HepG2 (cell line): Measurements from ENCODE around the gene ZSWIM8. TPM values are rescaled to one million over a fixed set of nuclear protein-coding genes. Genes with fewer than 3 reads are reported as not detected.

Experiments
- ATAC-seq: fragments of 200-7000 bp; cut with Tn5 transposase; 3 replicates; pipeline ENCODE4 v1.9.1; 2020; ENCODE audit warnings: mild to moderate bottlenecking, moderate library complexity
- BruUV-seq: library from RNA; stranded (reverse); fragments of 400-500 nt; replicated peaks from 2 replicates; lab custom pipeline; 2021; lab: Mats Ljungman, UMichigan
- CTCF ChIA-PET: fragments of 300-600 bp; formaldehyde crosslinking; extraction: SDS; loops from one replicate; lab custom pipeline; 2021; ENCODE audit warnings: low total read pairs, inconsistent platforms, low intra/inter-chr PET ratio; lab: Yijun Ruan, JAX
- POLR2A ChIA-PET: fragments of 350-600 bp; sonication (Branson Sonifier 250); formaldehyde crosslinking; loops from one replicate; lab custom pipeline; 2020; ENCODE audit warnings: antibody characterized with exemption, inconsistent platforms; lab: Yijun Ruan, JAX
- DNase-seq: peaks from one replicate; pipeline ENCODE4 v3.0.0-alpha.2; 2015; ENCODE audit warnings: low spot score
- FAIRE-seq: peaks from 3 replicates; lab custom pipeline; 2011; peaks lifted over from hg19 to GRCh38; lab: Jason Lieb, UNC
- H2AFZ ChIP-seq: one replicate; pipeline ENCODE4 v1.6.1; 2011; ENCODE audit warnings: low read length, inconsistent platforms
- H3K27ac ChIP-seq: fragments of 300-600 bp; 3 replicates; pipeline ENCODE4 v1.8.0; 2011; ENCODE audit warnings: mixed run types, mild to moderate bottlenecking, mixed read lengths, low read length, inconsistent platforms; ENCODE audit not compliant: insufficient read depth; ENCODE audit errors: extremely low read length
- H3K27me3 ChIP-seq, 2 experiments: fragments of 200-600 bp in 1 of 2; 2 replicates in 1 of 2; 3 replicates in 1 of 2; pipeline versions ENCODE4 v1.6.0 to v1.8.0; 2011; ENCODE audit warnings: low read length in 2 of 2, mild to moderate bottlenecking in 2 of 2, moderate library complexity in 2 of 2, inconsistent platforms in 1 of 2; ENCODE audit not compliant: insufficient read depth in 2 of 2, control insufficient read depth in 1 of 2
- H3K36me3 ChIP-seq, 2 experiments: fragments of 200-600 bp in 1 of 2; replicated peaks in 1 of 2; 2 replicates in 1 of 2; 3 replicates in 1 of 2; pipeline versions ENCODE4 v1.5.1 to v1.8.0; 2011; ENCODE audit warnings: low read length in 2 of 2, inconsistent platforms in 1 of 2; ENCODE audit not compliant: insufficient read depth in 2 of 2, control insufficient read depth in 1 of 2
- H3K4me1 ChIP-seq: 2 replicates; pipeline ENCODE4 v1.5.1; 2012; ENCODE audit warnings: low read length, inconsistent platforms; ENCODE audit not compliant: insufficient read depth
- H3K4me2 ChIP-seq: 2 replicates; pipeline ENCODE4 v1.6.0; 2011; ENCODE audit warnings: low read depth, low read length, inconsistent platforms
- H3K4me3 ChIP-seq, 3 experiments: fragments of 200-600 bp in 1 of 3; sonication (generic), shearing (Covaris generic) in 1 of 3; replicated peaks in 1 of 3; 2 replicates each; pipeline ENCODE4 v1.5.1; 2011 to 2016; ENCODE audit warnings: low read length in 3 of 3, inconsistent platforms in 2 of 3, low read depth in 2 of 3, mild to moderate bottlenecking in 2 of 3, control low read depth in 1 of 3, mixed read lengths in 1 of 3; ENCODE audit not compliant: insufficient read depth in 1 of 3
- H3K79me2 ChIP-seq: one replicate; pipeline ENCODE4 v1.6.1; 2011; ENCODE audit warnings: low read length, inconsistent platforms; ENCODE audit not compliant: insufficient read depth
- H3K9ac ChIP-seq: 2 replicates; pipeline ENCODE4 v1.6.0; 2011; ENCODE audit warnings: mild to moderate bottlenecking, low read depth, low read length, inconsistent platforms; ENCODE audit not compliant: insufficient read depth
- H3K9me3 ChIP-seq: 2 replicates; pipeline ENCODE4 v1.5.1; 2012; ENCODE audit warnings: mild to moderate bottlenecking, low read length
- H4K20me1 ChIP-seq: 2 replicates; pipeline ENCODE4 v1.6.0; 2011; ENCODE audit warnings: inconsistent platforms, mild to moderate bottlenecking, low read length, moderate library complexity; ENCODE audit not compliant: insufficient read depth
- CBX2 ChIP-seq, 2 experiments: fragments of 200-600 bp in 1 of 2; sonication (generic); formaldehyde crosslinking in 1 of 2; IDR thresholded peaks; 2 replicates each; pipeline versions ENCODE4 v1.7.0 to v1.8.1; 2018 to 2022; ENCODE audit warnings: low read depth in 2 of 2, low read length in 1 of 2, mild to moderate bottlenecking in 1 of 2, missing genetic modification reagents in 1 of 2
- NRL ChIP-seq: sonication (generic); formaldehyde crosslinking; IDR thresholded peaks from 2 replicates; pipeline ENCODE4 v1.5.0; 2020; ENCODE audit warnings: missing genetic modification reagents, mild to moderate bottlenecking, moderate library complexity, borderline replicate concordance
- POGZ ChIP-seq: sonication (generic); formaldehyde crosslinking; IDR thresholded peaks from 2 replicates; pipeline ENCODE4 v1.4.0; 2020; ENCODE audit warnings: mild to moderate bottlenecking, missing genetic modification reagents
- RBFOX2 ChIP-seq: fragments of 200-400 bp; formaldehyde crosslinking; IDR thresholded peaks from 2 replicates; pipeline ENCODE4 v1.6.1; 2017; ENCODE audit warnings: low read depth, mild to moderate bottlenecking, low read length
- RFX5 ChIP-seq: IDR thresholded peaks from 2 replicates; pipeline ENCODE4 v1.6.1; 2011; ENCODE audit warnings: low read depth, low read length, improper control_type of control experiment
- ZNF44 ChIP-seq: sonication (generic); formaldehyde crosslinking; IDR thresholded peaks from 2 replicates; pipeline ENCODE4 v1.5.1; 2020; ENCODE audit warnings: mild to moderate bottlenecking, missing genetic modification reagents
- ZNF747 ChIP-seq: sonication (generic); formaldehyde crosslinking; IDR thresholded peaks from 2 replicates; pipeline ENCODE4 v1.8.1; 2023; ENCODE audit warnings: missing genetic modification reagents, mild to moderate bottlenecking, borderline replicate concordance
- ZNF839 ChIP-seq: sonication (generic); formaldehyde crosslinking; IDR thresholded peaks from 2 replicates; pipeline ENCODE4 v1.4.0; 2020; ENCODE audit warnings: missing genetic modification reagents, mild to moderate bottlenecking, borderline replicate concordance
- WGBS: methylation state at CpG from one replicate; pipeline ENCODE4 v1.1.6; 2017; ENCODE audit warnings: low lambda C conversion rate; 5-methylcytosine and 5-hydroxymethylcytosine counted together
- in situ Hi-C: cut with HindIII; loops from 2 replicates; pipeline ENCODE4 v1.10.0; 2017; ENCODE audit warnings: low pct_unique_long_range_greater_than_20kb; ENCODE audit not compliant: extremely low pct_ligation_motif_present
- intact Hi-C: fragments of 100-400 bp; cut with micrococcal nuclease; formaldehyde crosslinking; loops from one replicate; pipeline ENCODE4 v1.10.0; 2022; ENCODE audit not compliant: unreplicated experiment
- polyA plus RNA-seq, 8 experiments: library from polyadenylated mRNA; depleted of rRNA in 3 of 8; stranded (reverse) in 7 of 8; unstranded in 1 of 8; fragments of >200 nt; fragmentation: Illumina TruSeq in 4 of 8; extraction: Trizol in 4 of 8; gene quantifications; 2 replicates each; pipeline versions ENCODE4 v1.2.1 to v1.2.3, GENCODE V29; 2011 to 2016; ENCODE audit warnings: low read depth in 4 of 8, missing spikeins in 1 of 8, mixed read lengths in 1 of 8; ENCODE audit not compliant: insufficient read depth in 1 of 8
- total RNA-seq, 5 experiments: library from RNA; depleted of rRNA; stranded (reverse); fragments of >200 nt; fragmentation: Illumina TruSeq; extraction: Trizol; gene quantifications; 2 replicates each; pipeline ENCODE4 v1.2.3, GENCODE V29; 2016; ENCODE audit warnings: low read depth in 1 of 5
- TF ChIP-seq, protein P1 (sequence below): sonication (generic); formaldehyde crosslinking; IDR thresholded peaks from 2 replicates; pipeline ENCODE4 v1.4.0; 2020; ENCODE audit warnings: low read depth, mild to moderate bottlenecking, missing genetic modification reagents
- TF ChIP-seq, protein P2 (sequence below): sonication (generic); formaldehyde crosslinking; IDR thresholded peaks from 2 replicates; pipeline ENCODE4 v1.5.0; 2020; ENCODE audit warnings: missing genetic modification reagents, mild to moderate bottlenecking, borderline replicate concordance
- TF ChIP-seq, protein P3 (sequence below): IDR thresholded peaks from 2 replicates; pipeline ENCODE4 v1.6.1; 2018; ENCODE audit warnings: missing genetic modification reagents
- TF ChIP-seq, protein P4 (sequence below), 2 experiments: sonication (generic) in 1 of 2; formaldehyde crosslinking in 1 of 2; IDR thresholded peaks; 2 replicates each; pipeline versions ENCODE4 v1.4.0 to v1.6.1; 2016 to 2020; ENCODE audit warnings: borderline replicate concordance in 1 of 2, low read depth in 1 of 2, mild to moderate bottlenecking in 1 of 2, missing genetic modification reagents in 1 of 2

The ZSWIM8 gene
- total and polyA plus RNA-seq, 2 of the 13 experiments (the other 11 are each of a cell fraction or from before 2014, with no cell fraction given) = 39.9 to 98.2 TPM

DNA sequence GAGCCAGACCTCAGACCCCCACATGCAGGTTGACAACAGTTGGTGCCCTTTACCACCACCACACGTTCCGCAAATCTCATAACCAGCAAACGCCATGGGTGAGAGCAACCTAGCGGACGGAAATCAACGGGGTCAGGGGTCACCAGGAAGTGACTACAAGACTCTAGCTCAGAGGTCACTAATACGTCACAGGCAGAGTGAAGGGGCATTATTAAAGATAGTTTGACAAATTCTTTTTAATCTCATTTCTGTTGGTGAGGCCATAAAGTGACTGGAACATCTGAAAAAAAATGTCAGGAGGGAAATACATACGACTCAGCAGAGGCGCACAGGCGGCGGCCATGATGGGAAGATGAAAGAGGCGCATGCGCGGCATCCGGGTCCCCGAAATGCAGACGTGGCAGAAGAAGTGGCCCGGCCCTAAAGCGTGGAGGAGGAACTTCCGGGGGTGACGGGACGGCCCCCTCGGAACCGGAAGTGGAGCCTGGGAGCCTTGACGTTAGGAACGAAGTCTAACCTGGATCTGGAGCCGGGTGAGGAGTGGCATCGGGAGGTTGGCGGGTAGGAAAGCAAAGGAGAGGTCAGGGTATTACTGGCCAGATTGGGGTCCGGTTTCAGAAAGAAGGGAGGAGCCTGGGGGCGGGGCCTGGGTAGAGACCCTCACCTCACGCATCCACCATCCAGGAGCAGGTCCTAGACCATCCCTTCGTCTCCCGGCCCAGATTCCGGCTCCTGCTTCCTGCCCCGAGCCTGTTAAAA lies 41.3 kb upstream of the ZSWIM8 start, which contains the start of gene SEC24C:
SEC24C (plus strand) TSS at position 468 of the 759 bp plus-strand sequence. CDS start 2,461 bp downstream, outside the sequence.
- Histone ChIP-seq H3K4me1 (peaks cover 40% of the 10 kb centered on the region), H3K4me2 (peak within 1 kb of the TSS; percentile 72), H2AFZ (peak within 1 kb of the TSS; percentile 72), H4K20me1 (no peaks in the 10 kb centered on the region), H3K79me2 (peaks cover 43% of the 10 kb centered on the region), H3K36me3 (peaks cover 3 to 18% of the 10 kb centered on the region in 2 experiments; a peak in 4 of 5 replicates), H3K4me3 (peak within 1 kb of the TSS; percentile 79 to 99 (median 98)), H3K27ac (peak within 1 kb of the TSS; percentile 92), H3K27me3 (no peaks in the 10 kb centered on the region; a peak in 1 of 5 replicates), H3K9me3 (no peaks in the 10 kb centered on the region), H3K9ac (peak within 1 kb of the TSS; percentile 96)
- BruUV-seq = no TSS peak
- CTCF ChIA-PET = no interaction called here
- ATAC-seq = peak; percentile 92
- peak; percentile 95 for DNase-seq
- under 1% methylated on average over 31 of the region's 36 CpGs for WGBS
- in situ Hi-C loops = no loop called here
- POLR2A ChIA-PET = interaction anchor here (0.5 to 5.4 kb wide), 14 partner anchors 14 to 332 kb away, joined by 3 to 85 read pairs (median 3); partner anchors contain the start of genes CHCHD1, PPP3CB and ZSWIM8
- FAIRE-seq = peak; percentile 66
- intact Hi-C loops = no loop called here
- TF ChIP-seq, protein P1, sequence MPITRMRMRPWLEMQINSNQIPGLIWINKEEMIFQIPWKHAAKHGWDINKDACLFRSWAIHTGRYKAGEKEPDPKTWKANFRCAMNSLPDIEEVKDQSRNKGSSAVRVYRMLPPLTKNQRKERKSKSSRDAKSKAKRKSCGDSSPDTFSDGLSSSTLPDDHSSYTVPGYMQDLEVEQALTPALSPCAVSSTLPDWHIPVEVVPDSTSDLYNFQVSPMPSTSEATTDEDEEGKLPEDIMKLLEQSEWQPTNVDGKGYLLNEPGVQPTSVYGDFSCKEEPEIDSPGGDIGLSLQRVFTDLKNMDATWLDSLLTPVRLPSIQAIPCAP (CRISPR knock-in tag) = no peak
- TF ChIP-seq RBFOX2 (peak; percentile 79), ZNF747 (no peak), ZNF44 (CRISPR knock-in tag) (no peak; the same call in 1 of the 2 replicates), CBX2 (IDR thresholded peaks at IDR 0.05; ENCODE audit: low read depth, low read length) (no peak), CBX2 (CRISPR knock-in tag; IDR thresholded peaks at IDR 0.05; ENCODE audit: low read depth) (no peak), RFX5 (0 out of 2 replicates have a peak, but pooled peaks have one; percentile 51), NRL (no peak), POGZ (no peak; the same call in 1 of the 2 replicates), ZNF839 (peak; percentile 100)
- TF ChIP-seq, protein P2, sequence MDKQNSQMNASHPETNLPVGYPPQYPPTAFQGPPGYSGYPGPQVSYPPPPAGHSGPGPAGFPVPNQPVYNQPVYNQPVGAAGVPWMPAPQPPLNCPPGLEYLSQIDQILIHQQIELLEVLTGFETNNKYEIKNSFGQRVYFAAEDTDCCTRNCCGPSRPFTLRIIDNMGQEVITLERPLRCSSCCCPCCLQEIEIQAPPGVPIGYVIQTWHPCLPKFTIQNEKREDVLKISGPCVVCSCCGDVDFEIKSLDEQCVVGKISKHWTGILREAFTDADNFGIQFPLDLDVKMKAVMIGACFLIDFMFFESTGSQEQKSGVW (CRISPR knock-in tag) = no peak
- TF ChIP-seq, protein P3, sequence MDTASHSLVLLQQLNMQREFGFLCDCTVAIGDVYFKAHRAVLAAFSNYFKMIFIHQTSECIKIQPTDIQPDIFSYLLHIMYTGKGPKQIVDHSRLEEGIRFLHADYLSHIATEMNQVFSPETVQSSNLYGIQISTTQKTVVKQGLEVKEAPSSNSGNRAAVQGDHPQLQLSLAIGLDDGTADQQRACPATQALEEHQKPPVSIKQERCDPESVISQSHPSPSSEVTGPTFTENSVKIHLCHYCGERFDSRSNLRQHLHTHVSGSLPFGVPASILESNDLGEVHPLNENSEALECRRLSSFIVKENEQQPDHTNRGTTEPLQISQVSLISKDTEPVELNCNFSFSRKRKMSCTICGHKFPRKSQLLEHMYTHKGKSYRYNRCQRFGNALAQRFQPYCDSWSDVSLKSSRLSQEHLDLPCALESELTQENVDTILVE (CRISPR knock-in tag) = peak; percentile 78
- TF ChIP-seq, protein P4, sequence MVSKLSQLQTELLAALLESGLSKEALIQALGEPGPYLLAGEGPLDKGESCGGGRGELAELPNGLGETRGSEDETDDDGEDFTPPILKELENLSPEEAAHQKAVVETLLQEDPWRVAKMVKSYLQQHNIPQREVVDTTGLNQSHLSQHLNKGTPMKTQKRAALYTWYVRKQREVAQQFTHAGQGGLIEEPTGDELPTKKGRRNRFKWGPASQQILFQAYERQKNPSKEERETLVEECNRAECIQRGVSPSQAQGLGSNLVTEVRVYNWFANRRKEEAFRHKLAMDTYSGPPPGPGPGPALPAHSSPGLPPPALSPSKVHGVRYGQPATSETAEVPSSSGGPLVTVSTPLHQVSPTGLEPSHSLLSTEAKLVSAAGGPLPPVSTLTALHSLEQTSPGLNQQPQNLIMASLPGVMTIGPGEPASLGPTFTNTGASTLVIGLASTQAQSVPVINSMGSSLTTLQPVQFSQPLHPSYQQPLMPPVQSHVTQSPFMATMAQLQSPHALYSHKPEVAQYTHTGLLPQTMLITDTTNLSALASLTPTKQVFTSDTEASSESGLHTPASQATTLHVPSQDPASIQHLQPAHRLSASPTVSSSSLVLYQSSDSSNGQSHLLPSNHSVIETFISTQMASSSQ (IDR thresholded peaks at IDR 0.05; ENCODE audit: low read depth) = no peak
- TF ChIP-seq, protein P4 (CRISPR knock-in tag; IDR thresholded peaks at IDR 0.05; ENCODE audit: borderline replicate concordance) = peak; percentile 52; the same call in 1 of the 2 replicates
